Measurements from ENCODE around the gene MCUR1.
"Not testable (repeated sequence)": the region's sequence is repeated elsewhere in the genome, so short reads cannot be mapped to it uniquely, and the experiment has no call there.

MCUR1 gene

GRCh38 chr6:13772358-13773030 is 41.9 kb downstream of the MCUR1 start:
- not testable (repeated sequence) for DNase-seq

GRCh38 chr6:13769655-13770053 is 44.7 kb downstream of the MCUR1 start:
- no peak for DNase-seq

- no peak for DNase-seq
These were observed 45.2 kb downstream of the MCUR1 start for GRCh38 chr6:13769034-13769654.

- DNase-seq, result no peak
These were observed 47.1 kb downstream of the MCUR1 start for GRCh38 chr6:13767121-13767808.

- no peak for DNase-seq
These were observed 48.1 kb downstream of the MCUR1 start for GRCh38 chr6:13766201-13766634.

GRCh38 chr6:13765570-13765969 is 48.8 kb downstream of the MCUR1 start:
- DNase-seq, result no peak

GRCh38 chr6:13764996-13765395 is 49.4 kb downstream of the MCUR1 start:
- no peak for DNase-seq

- DNase-seq, result no peak
These were observed 50.5 kb downstream of the MCUR1 start for GRCh38 chr6:13763740-13764381.

GRCh38 chr6:13762611-13763441 is 51.5 kb downstream of the MCUR1 start:
- no peak for DNase-seq

GRCh38 chr6:13761361-13762036 is 52.9 kb downstream of the MCUR1 start:
- no peak for DNase-seq

- DNase-seq, result no peak
These were observed 53.8 kb downstream of the MCUR1 start for GRCh38 chr6:13760307-13761304.

GRCh38 chr6:13759025-13759424 is 55.3 kb downstream of the MCUR1 start:
- DNase-seq, result no peak

GRCh38 chr6:13754644-13755043 is 59.7 kb downstream of the MCUR1 start:
- no peak for DNase-seq

GRCh38 chr6:13743736-13744127 is 70.6 kb downstream of the MCUR1 start:
- no peak for DNase-seq

GRCh38 chr6:13742961-13743735 is 71.2 kb downstream of the MCUR1 start:
- DNase-seq, result no peak

- no peak for DNase-seq
These were observed 73.0 kb downstream of the MCUR1 start for GRCh38 chr6:13741365-13741764.

Measured in DMS53 (cell line).